Measurements from ENCODE around the gene PPP6R3.

GRCh38 chr11:68500206-68500605 lies 39.7 kb downstream of the PPP6R3 start:
- TF ChIP-seq CTCF (conservative IDR thresholded peaks at IDR 0.05; ENCODE audit: low read depth, low read length) = no peak
- TF ChIP-seq EZH2 (IDR thresholded peaks at IDR 0.05; ENCODE audit: borderline replicate concordance, low read depth, low read length, poor library complexity, severe bottlenecking) = no peak
